MCF 10A (cell line): ENCODE measurements around the gene COL4A4. TPM values are rescaled to one million over a fixed set of nuclear protein-coding genes. Genes with fewer than 3 reads are reported as not detected.

ENCODE experiments used
- BruUV-seq: library from RNA; stranded (reverse); fragments of 400-500 nt; replicated peaks from 2 replicates; lab custom pipeline; 2021; lab: Mats Ljungman, UMichigan
- CTCF ChIA-PET: fragments of 300-600 bp; sonication (Branson Sonifier 250); formaldehyde crosslinking; extraction: SDS; loops from one replicate; lab custom pipeline; 2021; ENCODE audit warnings: antibody characterized with exemption, inconsistent platforms; lab: Yijun Ruan, JAX
- POLR2A ChIA-PET: fragments of 300-600, 350-650 bp; sonication (Branson Sonifier 250); formaldehyde crosslinking; extraction: SDS; loops from one replicate; lab custom pipeline; 2020; ENCODE audit warnings: antibody characterized with exemption, inconsistent platforms; lab: Yijun Ruan, JAX
- DNase-seq: peaks from one replicate; pipeline ENCODE4 v3.0.0-alpha.2; 2018; ENCODE audit not compliant: unreplicated experiment
- H3K27ac Mint-ChIP-seq: one replicate; pipeline ENCODE4 v1.8.0; 2022; ENCODE audit warnings: mild to moderate bottlenecking, low read depth, mixed read lengths; ENCODE audit not compliant: unreplicated experiment
- H3K27me3 Mint-ChIP-seq: one replicate; pipeline ENCODE4 v1.8.0; 2022; ENCODE audit warnings: mixed read lengths; ENCODE audit not compliant: insufficient read depth, unreplicated experiment
- H3K36me3 Mint-ChIP-seq: one replicate; pipeline ENCODE4 v1.8.0; 2022; ENCODE audit warnings: mild to moderate bottlenecking, moderate library complexity, mixed read lengths; ENCODE audit not compliant: insufficient read depth, unreplicated experiment
- H3K4me1 Mint-ChIP-seq: one replicate; pipeline ENCODE4 v1.8.0; 2022; ENCODE audit warnings: mixed read lengths; ENCODE audit not compliant: insufficient read depth, unreplicated experiment
- H3K4me3 Mint-ChIP-seq: one replicate; pipeline ENCODE4 v1.8.0; 2022; ENCODE audit warnings: mild to moderate bottlenecking, moderate library complexity, mixed read lengths; ENCODE audit not compliant: unreplicated experiment
- H3K9me3 Mint-ChIP-seq: one replicate; pipeline ENCODE4 v1.8.0; 2022; ENCODE audit warnings: mixed read lengths; ENCODE audit not compliant: unreplicated experiment
- intact Hi-C: fragments of 100-400 bp; cut with micrococcal nuclease; formaldehyde crosslinking; loops from 2 replicates; pipeline ENCODE4 v1.14.1; 2022
- total RNA-seq: library from RNA; stranded (reverse); gene quantifications from 2 replicates; pipeline ENCODE4 v1.2.3, GENCODE V29; 2022
- TF ChIP-seq, protein P1 (sequence below): fragments of 200-600 bp; IDR thresholded peaks from one replicate; pipeline ENCODE4 v1.8.0; 2022; ENCODE audit warnings: antibody characterized with exemption, mild to moderate bottlenecking; ENCODE audit not compliant: unreplicated experiment

COL4A4 gene
- total RNA-seq, 1 experiment from 2014 or later = 0.30 TPM

GRCh38 chr2:227141301-227141700 lies 22.7 kb downstream of the COL4A4 start:
- no TSS peak for BruUV-seq
- no peak overlapping the region for H3K27ac Mint-ChIP-seq
- no peaks in the 10 kb centered on the region for H3K27me3 Mint-ChIP-seq
- H3K4me3 Mint-ChIP-seq = no peak overlapping the region
- ChIA-PET CTCF (no interaction called here), POLR2A (no interaction called here)
- TF ChIP-seq, protein P1, sequence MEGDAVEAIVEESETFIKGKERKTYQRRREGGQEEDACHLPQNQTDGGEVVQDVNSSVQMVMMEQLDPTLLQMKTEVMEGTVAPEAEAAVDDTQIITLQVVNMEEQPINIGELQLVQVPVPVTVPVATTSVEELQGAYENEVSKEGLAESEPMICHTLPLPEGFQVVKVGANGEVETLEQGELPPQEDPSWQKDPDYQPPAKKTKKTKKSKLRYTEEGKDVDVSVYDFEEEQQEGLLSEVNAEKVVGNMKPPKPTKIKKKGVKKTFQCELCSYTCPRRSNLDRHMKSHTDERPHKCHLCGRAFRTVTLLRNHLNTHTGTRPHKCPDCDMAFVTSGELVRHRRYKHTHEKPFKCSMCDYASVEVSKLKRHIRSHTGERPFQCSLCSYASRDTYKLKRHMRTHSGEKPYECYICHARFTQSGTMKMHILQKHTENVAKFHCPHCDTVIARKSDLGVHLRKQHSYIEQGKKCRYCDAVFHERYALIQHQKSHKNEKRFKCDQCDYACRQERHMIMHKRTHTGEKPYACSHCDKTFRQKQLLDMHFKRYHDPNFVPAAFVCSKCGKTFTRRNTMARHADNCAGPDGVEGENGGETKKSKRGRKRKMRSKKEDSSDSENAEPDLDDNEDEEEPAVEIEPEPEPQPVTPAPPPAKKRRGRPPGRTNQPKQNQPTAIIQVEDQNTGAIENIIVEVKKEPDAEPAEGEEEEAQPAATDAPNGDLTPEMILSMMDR = no peak
- no peaks in the 10 kb centered on the region for H3K4me1 Mint-ChIP-seq
- intact Hi-C loops = no loop called here
- H3K36me3 Mint-ChIP-seq = no peaks in the 10 kb centered on the region
- no peaks in the 10 kb centered on the region for H3K9me3 Mint-ChIP-seq
- DNase-seq = no peak

DNA sequence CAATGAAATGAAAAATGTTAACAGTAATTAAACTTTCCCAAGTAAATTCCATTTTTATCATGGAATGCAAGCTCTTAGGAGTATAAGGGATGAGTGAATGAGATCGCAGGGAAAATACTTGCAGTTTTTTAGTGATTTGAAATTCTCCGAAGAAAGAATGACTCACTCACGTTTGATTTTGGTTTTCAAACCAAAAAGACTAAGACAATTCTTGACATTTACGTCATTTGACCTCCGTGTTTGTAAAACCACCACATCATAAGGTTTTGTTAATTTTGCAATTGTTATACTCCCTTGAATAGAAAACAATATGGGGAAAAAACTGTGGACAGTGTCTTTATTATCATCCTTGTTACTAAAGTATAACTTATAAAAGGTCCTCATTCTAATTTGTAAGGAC lies 29.4 kb downstream of the COL4A4 start:
- CTCF ChIA-PET = interaction anchor here (0.6 to 8.4 kb wide), 3 partner anchors 13 to 632 kb away, joined by 3 to 141 read pairs (median 7); no protein-coding TSS in a partner anchor
- H3K9me3 Mint-ChIP-seq = no peaks in the 10 kb centered on the region
- DNase-seq = no peak
- TF ChIP-seq, protein P1 = no peak
- BruUV-seq = no TSS peak
- H3K4me1 Mint-ChIP-seq = peaks cover 5% of the 10 kb centered on the region
- POLR2A ChIA-PET = interaction anchor here (0.9 kb wide), 1 partner anchor 110 kb away, joined by 5 read pairs; no protein-coding TSS in a partner anchor
- H3K27ac Mint-ChIP-seq = no peak overlapping the region
- no peak overlapping the region for H3K4me3 Mint-ChIP-seq
- no peaks in the 10 kb centered on the region for H3K36me3 Mint-ChIP-seq
- H3K27me3 Mint-ChIP-seq = no peaks in the 10 kb centered on the region
- intact Hi-C loops = no loop called here

DNA sequence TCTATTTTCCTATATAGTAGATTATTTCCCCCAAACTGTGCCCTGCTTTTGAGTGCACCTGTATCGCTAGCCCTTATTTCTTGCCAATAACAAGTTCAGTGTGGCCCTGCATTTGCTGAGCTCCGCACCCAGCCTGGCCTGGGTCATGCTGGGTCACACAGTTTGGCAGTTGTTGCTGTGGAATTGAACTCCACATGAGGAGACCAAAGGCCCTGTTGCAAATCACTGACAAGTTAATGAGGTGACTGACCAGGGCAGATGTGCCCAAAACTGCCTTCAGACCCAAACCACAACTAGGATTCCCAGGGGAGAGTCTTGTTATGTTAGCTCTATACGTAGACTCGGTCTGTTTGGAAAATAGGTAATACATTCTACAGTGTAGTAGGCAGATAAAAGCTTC lies 31.0 kb downstream of the COL4A4 start:
- CTCF ChIA-PET = interaction anchor here (0.6 to 8.4 kb wide), 5 partner anchors 9 to 633 kb away, joined by 3 to 141 read pairs (median 5); no protein-coding TSS in a partner anchor
- H3K27me3 Mint-ChIP-seq = peaks cover 14% of the 10 kb centered on the region
- H3K27ac Mint-ChIP-seq = no peak overlapping the region
- TF ChIP-seq, protein P1 = no peak
- H3K4me3 Mint-ChIP-seq = no peak overlapping the region
- peaks cover 5% of the 10 kb centered on the region for H3K4me1 Mint-ChIP-seq
- peaks cover 5% of the 10 kb centered on the region for H3K36me3 Mint-ChIP-seq
- no peak for DNase-seq
- H3K9me3 Mint-ChIP-seq = no peaks in the 10 kb centered on the region
- intact Hi-C loops = no loop called here
- BruUV-seq = no TSS peak
- POLR2A ChIA-PET = no interaction called here

GRCh38 chr2:227130636-227131035 lies 33.4 kb downstream of the COL4A4 start:
- CTCF ChIA-PET = interaction anchor here (1.0 to 8.4 kb wide), 5 partner anchors 22 to 114 kb away, joined by 4 to 141 read pairs (median 6); no protein-coding TSS in a partner anchor

More at GRCh38 chr2:227130636-227131035, 33.4 kb downstream of the COL4A4 start:
- POLR2A ChIA-PET = interaction anchor here (2.4 kb wide), 1 partner anchor 108 kb away, joined by 6 read pairs; no protein-coding TSS in a partner anchor
- no TSS peak for BruUV-seq
- H3K4me3 Mint-ChIP-seq = no peak overlapping the region
- H3K9me3 Mint-ChIP-seq = no peaks in the 10 kb centered on the region
- peaks cover 19% of the 10 kb centered on the region for H3K27me3 Mint-ChIP-seq
- H3K36me3 Mint-ChIP-seq = peaks cover 5% of the 10 kb centered on the region
- TF ChIP-seq, protein P1 = no peak
- H3K27ac Mint-ChIP-seq = no peak overlapping the region
- DNase-seq = no peak
- intact Hi-C loops = loop anchor here (1.0 to 2.0 kb wide), 3 partner anchors 108 to 636 kb away; no protein-coding TSS in a partner anchor
- peaks cover 5% of the 10 kb centered on the region for H3K4me1 Mint-ChIP-seq
